HG03139 (cell line): Measurements from ENCODE around the gene INVS.
"Not testable (repeated sequence)": the region's sequence is repeated elsewhere in the genome, so short reads cannot be mapped to it uniquely, and the experiment has no call there.

Experiments used
- ATAC-seq: cut with Tn5 transposase; IDR thresholded peaks from one replicate; pipeline ENCODE4 v1.9.1; 2021; ENCODE audit not compliant: unreplicated experiment

The INVS gene

GRCh38 chr9:100098887-100099721 is at the start of gene INVS, which contains the start of gene ERP44:
TSS of gene INVS (plus strand) at chr9:100099243. CDS start at chr9:100104522, 5,279 bp downstream.
TSS of gene ERP44 (minus strand) at chr9:100099000. CDS start at chr9:100098840, 160 bp downstream.
- ATAC-seq: peak; percentile 98

- no peak for ATAC-seq
These were observed 49.5 kb upstream of the INVS start for GRCh38 chr9:100049551-100049950.

- no peak for ATAC-seq
These were observed 46.7 kb upstream of the INVS start for GRCh38 chr9:100052375-100052774.

GRCh38 chr9:100056561-100056960 is 42.5 kb upstream of the INVS start:
- no peak for ATAC-seq

GRCh38 chr9:100057624-100058023 is 41.4 kb upstream of the INVS start:
- ATAC-seq: no peak

GRCh38 chr9:100058699-100059579 is 40.1 kb upstream of the INVS start:
- ATAC-seq: peak; percentile 83

GRCh38 chr9:100062683-100063082 is 36.4 kb upstream of the INVS start:
- not testable (repeated sequence) for ATAC-seq

GRCh38 chr9:100063185-100063584 is 35.9 kb upstream of the INVS start:
- no peak for ATAC-seq

GRCh38 chr9:100064872-100065581 is 34.0 kb upstream of the INVS start:
- ATAC-seq: no peak

- no peak for ATAC-seq
These were observed 32.5 kb upstream of the INVS start for GRCh38 chr9:100066539-100066938.

- not testable (repeated sequence) for ATAC-seq
These were observed 31.1 kb upstream of the INVS start for GRCh38 chr9:100067990-100068389.

- ATAC-seq: not testable (repeated sequence)
These were observed 30.0 kb upstream of the INVS start for GRCh38 chr9:100069068-100069467.

GRCh38 chr9:100070104-100071041 is 28.7 kb upstream of the INVS start:
- no peak for ATAC-seq

- ATAC-seq: no peak
These were observed 27.8 kb upstream of the INVS start for GRCh38 chr9:100071271-100071670.

- ATAC-seq: no peak
These were observed 26.2 kb upstream of the INVS start for GRCh38 chr9:100072805-100073204.

- ATAC-seq: no peak
These were observed 24.9 kb upstream of the INVS start for GRCh38 chr9:100074093-100074492.

- no peak for ATAC-seq
These were observed 24.1 kb upstream of the INVS start for GRCh38 chr9:100074989-100075388.

GRCh38 chr9:100076256-100076655 is 22.8 kb upstream of the INVS start:
- ATAC-seq: not testable (repeated sequence)

GRCh38 chr9:100082782-100083181 is 16.3 kb upstream of the INVS start:
- ATAC-seq: no peak
